HL-60/S4 treated with retinoic acid at 250 ng/mL for 4 days and 3 days (cell line): ENCODE data around the gene ELAVL2.
"Not testable (repeated sequence)": the region's sequence is repeated elsewhere in the genome, so short reads cannot be mapped to it uniquely, and the experiment has no call there.

ENCODE experiments used
- in situ Hi-C: fragments of 300-500 bp; cut with MboI; formaldehyde crosslinking; loops from 2 replicates; pipeline ENCODE4 v1.7.0; 2022; ENCODE audit warnings: low sequenced_read_pairs

The ELAVL2 gene

GRCh38 chr9:23730364-23730763 lies 95.7 kb downstream of the ELAVL2 start:
- in situ Hi-C loops: no loop called here

- in situ Hi-C loops: no loop called here
Measured at GRCh38 chr9:23728736-23729135, 97.3 kb downstream of the ELAVL2 start.

GRCh38 chr9:23725279-23725946 lies 100.6 kb downstream of the ELAVL2 start:
- in situ Hi-C loops: no loop called here

GRCh38 chr9:23723672-23724071 lies 102.4 kb downstream of the ELAVL2 start:
- in situ Hi-C loops: no loop called here

GRCh38 chr9:23723048-23723447 lies 103.0 kb downstream of the ELAVL2 start:
- in situ Hi-C loops: not testable (repeated sequence)

GRCh38 chr9:23721466-23721865 lies 104.6 kb downstream of the ELAVL2 start:
- in situ Hi-C loops: no loop called here

GRCh38 chr9:23717505-23717904 lies 108.5 kb downstream of the ELAVL2 start:
- in situ Hi-C loops: no loop called here

- in situ Hi-C loops: no loop called here
Measured at GRCh38 chr9:23707249-23707648, 118.8 kb downstream of the ELAVL2 start.

GRCh38 chr9:23702311-23702922 lies 123.6 kb downstream of the ELAVL2 start:
- in situ Hi-C loops: no loop called here

- in situ Hi-C loops: no loop called here
Measured at GRCh38 chr9:23701291-23701690, 124.7 kb downstream of the ELAVL2 start.

- in situ Hi-C loops: no loop called here
Measured at GRCh38 chr9:23700359-23700758, 125.7 kb downstream of the ELAVL2 start.

- in situ Hi-C loops: no loop called here
Measured at GRCh38 chr9:23698161-23698560, 127.9 kb downstream of the ELAVL2 start.

GRCh38 chr9:23695572-23695971 lies 130.5 kb downstream of the ELAVL2 start:
- in situ Hi-C loops: no loop called here

- in situ Hi-C loops: no loop called here
Measured at GRCh38 chr9:23693374-23693773, 132.7 kb downstream of the ELAVL2 start.

- in situ Hi-C loops: no loop called here
Measured at GRCh38 chr9:23686896-23687295, 139.1 kb downstream of the ELAVL2 start.

- in situ Hi-C loops: no loop called here
Measured at GRCh38 chr9:23686257-23686656, 139.8 kb downstream of the ELAVL2 start.

- in situ Hi-C loops: no loop called here
Measured at GRCh38 chr9:23683611-23684061, 142.4 kb downstream of the ELAVL2 start.

- in situ Hi-C loops: no loop called here
Measured at GRCh38 chr9:23682891-23683431, 143.1 kb downstream of the ELAVL2 start.

GRCh38 chr9:23682352-23682751 lies 143.7 kb downstream of the ELAVL2 start:
- in situ Hi-C loops: no loop called here

- in situ Hi-C loops: no loop called here
Measured at GRCh38 chr9:23677446-23677845, 148.6 kb downstream of the ELAVL2 start.

GRCh38 chr9:23674016-23674585 lies 151.9 kb downstream of the ELAVL2 start:
- in situ Hi-C loops: no loop called here

- in situ Hi-C loops: no loop called here
Measured at GRCh38 chr9:23672151-23672550, 153.9 kb downstream of the ELAVL2 start.
